Heart left ventricle (tissue), 13 donors: ENCODE results near the gene TBC1D1.

Source experiments
- POLR2A ChIP-seq, 2 donors: fragments of 450-650 bp; IDR thresholded peaks; one replicate each; pipeline ENCODE4 v1.6.1; 2017; ENCODE audit warnings: antibody characterized with exemption in 2 of 2, mild to moderate bottlenecking in 2 of 2, moderate library complexity in 2 of 2
- TF ChIP-seq, protein P1 (sequence below), 12 donors: fragments of 200-600 bp; sonication (generic) in 4 of 12; IDR thresholded peaks; one replicate each; pipeline versions ENCODE4 v1.5.0 to v1.8.0; 2018 to 2022; ENCODE audit warnings: antibody characterized with exemption in 12 of 12, mild to moderate bottlenecking in 5 of 12
- donor health status: ischemic (EF 13 %, LVEDD 7.1; RV severe dilation, severe dysfunction).
- donor health status: DM: no; HTN: yes; CAD: no.
- donor health status: DM: no; HTN: no; CAD: no.
- donor health status: ischemic (EF 25% LVEDD 6.9; RV normal size, moderate dysfunction).
- donor health status: ischemic (EF 25% LVEDD 5.7; RV mildly dilated, moderate dysfunction).
- donor health status: ischemic (EF 35%, LVEDD 5.7; RV mildly dilated, moderate dysfunction).
- donor health status: nonischemic (EF 11% LVEDD 7.7; RV severe dilation, severe dysfunction).
- donor health status: DM: yes; HTN: yes; CAD: no.
- donor health status: PGD.
- donor health status: ischemic (EF 29% LVEDD 5.4; RV normal size, mild dysfunction).
- donor health status: nonischemic (EF 23%, LVEDD 6.1; RV moderate dilation, normal function).

DNA sequence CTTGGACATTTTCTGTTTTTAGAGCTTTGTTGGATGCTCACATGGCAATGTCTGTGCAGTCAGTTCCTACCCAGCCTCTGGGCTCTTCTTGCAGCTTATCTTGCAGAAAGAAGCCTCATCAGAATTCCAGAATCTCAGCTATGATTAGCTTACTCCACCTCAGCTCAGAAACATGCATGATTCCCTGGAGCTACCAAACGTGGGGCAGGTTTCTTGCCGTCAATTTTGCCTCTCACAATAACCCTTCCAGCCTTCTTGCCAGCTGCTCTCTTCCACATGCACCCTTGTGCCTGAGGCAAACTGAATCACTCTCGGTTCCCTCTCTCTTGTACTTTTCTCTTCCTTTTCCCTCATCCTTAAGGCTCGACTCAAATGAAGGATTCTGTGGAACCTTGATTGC is 210.7 kb downstream of the TBC1D1 start:
- TF ChIP-seq, protein P1, sequence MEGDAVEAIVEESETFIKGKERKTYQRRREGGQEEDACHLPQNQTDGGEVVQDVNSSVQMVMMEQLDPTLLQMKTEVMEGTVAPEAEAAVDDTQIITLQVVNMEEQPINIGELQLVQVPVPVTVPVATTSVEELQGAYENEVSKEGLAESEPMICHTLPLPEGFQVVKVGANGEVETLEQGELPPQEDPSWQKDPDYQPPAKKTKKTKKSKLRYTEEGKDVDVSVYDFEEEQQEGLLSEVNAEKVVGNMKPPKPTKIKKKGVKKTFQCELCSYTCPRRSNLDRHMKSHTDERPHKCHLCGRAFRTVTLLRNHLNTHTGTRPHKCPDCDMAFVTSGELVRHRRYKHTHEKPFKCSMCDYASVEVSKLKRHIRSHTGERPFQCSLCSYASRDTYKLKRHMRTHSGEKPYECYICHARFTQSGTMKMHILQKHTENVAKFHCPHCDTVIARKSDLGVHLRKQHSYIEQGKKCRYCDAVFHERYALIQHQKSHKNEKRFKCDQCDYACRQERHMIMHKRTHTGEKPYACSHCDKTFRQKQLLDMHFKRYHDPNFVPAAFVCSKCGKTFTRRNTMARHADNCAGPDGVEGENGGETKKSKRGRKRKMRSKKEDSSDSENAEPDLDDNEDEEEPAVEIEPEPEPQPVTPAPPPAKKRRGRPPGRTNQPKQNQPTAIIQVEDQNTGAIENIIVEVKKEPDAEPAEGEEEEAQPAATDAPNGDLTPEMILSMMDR (IDR thresholded peaks at IDR 0.05): no peak
- TF ChIP-seq POLR2A (IDR thresholded peaks at IDR 0.05): no peak
